Neural crest cell (in vitro differentiated cells): ENCODE measurements around the gene SIGMAR1. TPM values are rescaled to one million over a fixed set of nuclear protein-coding genes. Genes with fewer than 3 reads are reported as not detected.

Experiments
- DNase-seq: peaks from one replicate; pipeline ENCODE4 v3.0.0; 2021; ENCODE audit warnings: low read depth, mixed read lengths, low spot score
- H3K27ac Mint-ChIP-seq: one replicate; pipeline ENCODE4 v1.8.0; 2021; ENCODE audit warnings: mild to moderate bottlenecking, mixed read lengths; ENCODE audit not compliant: unreplicated experiment
- H3K27me3 Mint-ChIP-seq: 2 replicates; pipeline ENCODE4 v1.8.0; 2021; ENCODE audit warnings: low read depth, mild to moderate bottlenecking, mixed read lengths
- H3K36me3 Mint-ChIP-seq: 2 replicates; pipeline ENCODE4 v1.8.0; 2021; ENCODE audit warnings: low read depth, mild to moderate bottlenecking, mixed read lengths
- H3K4me1 Mint-ChIP-seq: 2 replicates; pipeline ENCODE4 v1.8.0; 2021; ENCODE audit warnings: mixed read lengths
- H3K4me3 Mint-ChIP-seq: one replicate; pipeline ENCODE4 v1.8.0; 2021; ENCODE audit warnings: mild to moderate bottlenecking, mixed read lengths
- H3K9me3 Mint-ChIP-seq: 2 replicates; pipeline ENCODE4 v1.8.0; 2021; ENCODE audit warnings: mixed read lengths
- total RNA-seq: library from RNA; stranded (reverse); gene quantifications from 2 replicates; pipeline ENCODE4 v1.2.1, GENCODE V29; 2021
- TF ChIP-seq, protein P1 (sequence below): fragments of 200-600 bp; sonication (generic); conservative IDR thresholded peaks from 2 replicates; pipeline ENCODE4 v1.5.0; 2021; ENCODE audit warnings: antibody characterized with exemption, mild to moderate bottlenecking

The SIGMAR1 gene
- total RNA-seq, 1 donor from 2014 or later: 107 TPM

DNA sequence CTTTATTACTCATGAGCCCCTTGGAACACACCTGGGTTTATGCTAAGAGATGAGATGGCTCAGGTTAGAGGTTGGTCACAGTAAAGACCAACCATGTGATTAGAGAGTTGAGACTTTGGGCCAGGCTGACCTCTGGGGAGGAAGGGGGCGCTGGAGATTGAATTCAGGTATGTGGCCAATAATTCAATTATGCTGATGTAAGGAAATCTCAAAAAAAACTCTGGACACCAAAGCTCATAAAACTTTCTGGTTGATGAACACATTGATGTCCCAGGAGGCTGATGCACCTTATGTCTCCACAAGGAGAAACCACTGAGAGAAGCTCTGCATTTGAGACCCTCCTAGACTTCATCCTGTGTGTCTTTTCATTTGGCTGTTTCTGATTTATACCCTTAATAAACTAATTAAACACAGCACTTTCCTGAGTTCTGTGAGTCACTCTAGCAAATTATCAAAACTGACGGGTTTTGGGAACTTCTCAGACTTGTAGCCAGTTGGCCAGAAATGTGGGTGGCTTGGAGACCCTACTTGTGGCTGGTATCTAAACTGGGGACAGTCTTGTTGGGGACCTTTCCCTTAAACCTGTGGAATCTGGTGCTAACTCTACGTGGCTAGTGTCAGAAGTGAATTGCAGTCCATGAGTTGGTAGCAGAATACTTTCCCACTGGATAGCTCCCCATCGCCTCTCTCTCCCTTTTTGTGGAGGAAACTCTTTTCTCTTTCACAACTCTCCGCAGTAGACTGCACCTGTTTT is 32.4 kb upstream of the SIGMAR1 start:
- Mint-ChIP-seq H3K36me3 (peaks cover 23% of the 10 kb centered on the region), H3K4me1 (peaks cover 11% of the 10 kb centered on the region), H3K27ac (no peak overlapping the region), H3K27me3 (no peaks in the 10 kb centered on the region), H3K9me3 (peaks cover 8% of the 10 kb centered on the region), H3K4me3 (no peak overlapping the region)
- TF ChIP-seq, protein P1, sequence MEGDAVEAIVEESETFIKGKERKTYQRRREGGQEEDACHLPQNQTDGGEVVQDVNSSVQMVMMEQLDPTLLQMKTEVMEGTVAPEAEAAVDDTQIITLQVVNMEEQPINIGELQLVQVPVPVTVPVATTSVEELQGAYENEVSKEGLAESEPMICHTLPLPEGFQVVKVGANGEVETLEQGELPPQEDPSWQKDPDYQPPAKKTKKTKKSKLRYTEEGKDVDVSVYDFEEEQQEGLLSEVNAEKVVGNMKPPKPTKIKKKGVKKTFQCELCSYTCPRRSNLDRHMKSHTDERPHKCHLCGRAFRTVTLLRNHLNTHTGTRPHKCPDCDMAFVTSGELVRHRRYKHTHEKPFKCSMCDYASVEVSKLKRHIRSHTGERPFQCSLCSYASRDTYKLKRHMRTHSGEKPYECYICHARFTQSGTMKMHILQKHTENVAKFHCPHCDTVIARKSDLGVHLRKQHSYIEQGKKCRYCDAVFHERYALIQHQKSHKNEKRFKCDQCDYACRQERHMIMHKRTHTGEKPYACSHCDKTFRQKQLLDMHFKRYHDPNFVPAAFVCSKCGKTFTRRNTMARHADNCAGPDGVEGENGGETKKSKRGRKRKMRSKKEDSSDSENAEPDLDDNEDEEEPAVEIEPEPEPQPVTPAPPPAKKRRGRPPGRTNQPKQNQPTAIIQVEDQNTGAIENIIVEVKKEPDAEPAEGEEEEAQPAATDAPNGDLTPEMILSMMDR: no peak
- no peak for DNase-seq

DNA sequence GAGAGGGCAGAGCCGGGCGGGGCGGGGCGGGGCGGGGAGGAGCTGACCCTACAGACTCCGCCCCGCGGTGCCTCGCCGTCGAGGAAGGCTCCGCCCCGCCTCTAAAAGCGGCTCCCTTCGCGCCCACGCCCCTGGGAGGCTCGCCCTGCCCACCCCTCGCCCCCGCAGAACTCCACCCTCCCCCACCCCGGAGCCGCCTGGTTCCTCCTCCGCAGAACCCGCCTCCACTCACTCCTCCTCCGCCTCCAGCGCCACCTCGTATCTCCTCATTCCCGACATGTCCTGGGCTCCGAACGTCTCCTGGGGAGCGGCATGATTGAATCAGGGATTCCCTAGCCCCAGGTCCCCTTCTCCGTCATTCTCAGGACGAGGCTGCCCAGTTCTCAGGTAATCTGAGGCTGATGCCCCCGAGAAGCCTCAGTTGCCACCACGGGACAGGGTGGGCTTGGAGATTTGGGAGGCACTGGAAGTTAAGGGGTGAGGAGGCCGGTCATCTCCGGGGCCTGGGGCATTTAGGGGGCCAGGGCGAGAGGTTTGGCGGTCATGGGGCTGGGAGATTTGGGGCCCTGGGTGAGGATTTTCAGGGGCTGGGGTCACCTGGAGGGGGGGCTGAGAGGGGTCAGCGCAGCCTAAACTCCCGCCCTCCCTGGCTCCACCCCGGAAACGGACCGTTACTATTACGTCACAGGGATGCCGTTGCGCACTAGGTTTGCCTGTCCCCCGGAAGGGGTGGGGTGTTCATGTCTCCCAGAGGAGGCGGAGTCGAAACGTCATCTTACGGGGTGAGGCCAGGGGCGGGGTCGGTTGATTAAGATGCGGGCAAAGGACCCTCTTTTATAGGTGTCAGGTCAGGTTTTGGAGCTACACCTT is 28.0 kb upstream of the SIGMAR1 start:
- peaks cover 23% of the 10 kb centered on the region for H3K36me3 Mint-ChIP-seq

DNA sequence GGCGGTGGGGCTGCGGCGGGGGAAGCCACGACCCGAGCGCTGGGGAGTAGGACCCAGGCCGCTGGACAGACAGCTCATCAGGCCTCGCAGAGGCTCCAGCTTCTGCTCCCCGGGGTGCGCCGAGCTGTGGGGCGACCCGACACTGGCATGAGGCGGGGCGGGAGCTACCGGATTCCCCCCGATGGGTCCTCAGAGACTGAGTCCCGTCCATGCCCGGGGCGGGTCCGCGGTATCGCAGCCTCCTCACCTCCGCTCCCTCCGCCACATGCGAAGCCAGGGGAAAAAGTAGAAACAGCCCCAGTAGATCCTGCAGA is 27.4 kb upstream of the SIGMAR1 start:
- no peak overlapping the region for H3K27ac Mint-ChIP-seq
- peak; percentile 25 for DNase-seq
- H3K27me3 Mint-ChIP-seq: no peaks in the 10 kb centered on the region
- TF ChIP-seq, protein P1: no peak
- H3K4me1 Mint-ChIP-seq: peaks cover 14% of the 10 kb centered on the region
- H3K9me3 Mint-ChIP-seq: peaks cover 8% of the 10 kb centered on the region
- peak overlapping the region; percentile 96 for H3K4me3 Mint-ChIP-seq
- peaks cover 23% of the 10 kb centered on the region for H3K36me3 Mint-ChIP-seq

More for the DNA sequence above, 28.0 kb upstream of the SIGMAR1 start:
- Mint-ChIP-seq H3K4me3 (peak overlapping the region; percentile 96), H3K4me1 (peaks cover 14% of the 10 kb centered on the region), H3K9me3 (peaks cover 8% of the 10 kb centered on the region), H3K27ac (peak overlapping the region; percentile 98), H3K27me3 (no peaks in the 10 kb centered on the region)
- TF ChIP-seq, protein P1: no peak
- peak; percentile 82 for DNase-seq

DNA sequence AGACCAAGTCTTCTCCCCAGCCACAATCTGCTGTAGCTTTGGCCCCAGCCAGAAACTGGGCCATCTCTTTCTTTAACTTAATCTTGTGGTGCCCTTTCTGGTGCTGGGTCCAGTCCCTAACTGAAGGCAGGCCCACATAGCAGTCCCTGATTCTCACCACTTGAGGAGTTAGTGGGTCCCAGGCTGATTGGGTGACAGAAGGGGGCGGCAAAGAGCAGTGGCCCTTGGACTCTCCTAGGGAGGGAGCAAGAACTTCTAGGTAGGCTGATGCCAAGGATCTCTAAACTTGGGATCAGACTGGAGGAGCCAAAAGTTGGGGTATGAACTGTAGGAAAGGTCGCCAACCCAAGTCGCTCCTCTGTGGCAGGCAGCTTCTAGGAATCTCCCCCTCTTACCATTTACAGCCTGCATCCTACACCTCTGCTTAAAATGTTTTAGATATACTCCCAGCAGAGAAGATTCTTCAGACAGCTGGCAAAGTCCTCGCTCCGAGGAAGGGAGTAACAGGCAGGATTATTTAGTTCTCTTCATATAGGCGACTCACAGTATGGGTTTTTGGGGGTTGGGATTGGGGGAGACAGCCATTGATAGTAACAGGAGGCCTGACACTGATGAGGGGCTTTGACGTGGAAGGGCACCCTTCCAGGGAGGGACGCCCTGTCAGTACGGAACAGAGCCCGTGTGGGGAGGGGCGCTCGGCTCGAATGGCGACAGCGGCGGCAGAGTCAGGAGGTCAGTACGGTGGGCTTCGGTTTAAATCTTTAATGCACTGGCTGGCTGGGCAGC is 26.9 kb upstream of the SIGMAR1 start:
- peak overlapping the region; percentile 93 for H3K27ac Mint-ChIP-seq
- no peaks in the 10 kb centered on the region for H3K27me3 Mint-ChIP-seq
- H3K9me3 Mint-ChIP-seq: peaks cover 5% of the 10 kb centered on the region
- DNase-seq: peak; percentile 74
- H3K36me3 Mint-ChIP-seq: peaks cover 18% of the 10 kb centered on the region
- TF ChIP-seq, protein P1: peak; percentile 66
- H3K4me3 Mint-ChIP-seq: peak overlapping the region; percentile 96
- H3K4me1 Mint-ChIP-seq: peaks cover 14% of the 10 kb centered on the region

DNA sequence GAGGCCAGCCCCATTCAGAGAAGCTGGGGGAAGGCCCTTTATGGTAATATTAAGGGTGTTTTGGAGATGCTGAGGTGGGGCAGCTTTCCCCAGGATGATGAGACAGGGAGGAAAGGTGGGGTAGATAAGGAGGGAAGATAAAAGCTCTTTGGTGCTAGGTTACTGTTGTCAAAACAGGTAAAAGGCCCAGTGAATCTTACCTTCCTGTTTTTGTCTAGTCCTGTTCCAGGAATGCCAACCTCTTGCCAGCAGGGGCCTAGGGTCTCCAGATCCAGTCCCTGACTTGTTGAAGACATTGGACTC is 25.7 kb upstream of the SIGMAR1 start:
- peaks cover 14% of the 10 kb centered on the region for H3K4me1 Mint-ChIP-seq
- peaks cover 7% of the 10 kb centered on the region for H3K36me3 Mint-ChIP-seq
- H3K27ac Mint-ChIP-seq: no peak overlapping the region

More for the DNA sequence above, 25.7 kb upstream of the SIGMAR1 start:
- TF ChIP-seq, protein P1: no peak
- Mint-ChIP-seq H3K4me3 (peak overlapping the region; percentile 56), H3K27me3 (no peaks in the 10 kb centered on the region), H3K9me3 (no peaks in the 10 kb centered on the region)
- no peak for DNase-seq
